GM18951 (cell line): Measurements from ENCODE around the gene GOLGA6L7.
"Not testable (repeated sequence)": the region's sequence is repeated elsewhere in the genome, so short reads cannot be mapped to it uniquely, and the experiment has no call there.

Source experiments
- POLR2A ChIP-seq: IDR thresholded peaks from 4 replicates; pipeline ENCODE4 v1.6.1; 2011; ENCODE audit warnings: mild to moderate bottlenecking; ENCODE audit not compliant: insufficient read length, insufficient read depth; ENCODE audit errors: extremely low read depth
- in situ Hi-C: fragments of 300-500 bp; cut with MboI; formaldehyde crosslinking; loops from one replicate; pipeline ENCODE4 v1.12.0; 2022; ENCODE audit warnings: low sequenced_read_pairs, mixed read lengths, inconsistent platforms; ENCODE audit not compliant: unreplicated experiment

Gene GOLGA6L7

DNA sequence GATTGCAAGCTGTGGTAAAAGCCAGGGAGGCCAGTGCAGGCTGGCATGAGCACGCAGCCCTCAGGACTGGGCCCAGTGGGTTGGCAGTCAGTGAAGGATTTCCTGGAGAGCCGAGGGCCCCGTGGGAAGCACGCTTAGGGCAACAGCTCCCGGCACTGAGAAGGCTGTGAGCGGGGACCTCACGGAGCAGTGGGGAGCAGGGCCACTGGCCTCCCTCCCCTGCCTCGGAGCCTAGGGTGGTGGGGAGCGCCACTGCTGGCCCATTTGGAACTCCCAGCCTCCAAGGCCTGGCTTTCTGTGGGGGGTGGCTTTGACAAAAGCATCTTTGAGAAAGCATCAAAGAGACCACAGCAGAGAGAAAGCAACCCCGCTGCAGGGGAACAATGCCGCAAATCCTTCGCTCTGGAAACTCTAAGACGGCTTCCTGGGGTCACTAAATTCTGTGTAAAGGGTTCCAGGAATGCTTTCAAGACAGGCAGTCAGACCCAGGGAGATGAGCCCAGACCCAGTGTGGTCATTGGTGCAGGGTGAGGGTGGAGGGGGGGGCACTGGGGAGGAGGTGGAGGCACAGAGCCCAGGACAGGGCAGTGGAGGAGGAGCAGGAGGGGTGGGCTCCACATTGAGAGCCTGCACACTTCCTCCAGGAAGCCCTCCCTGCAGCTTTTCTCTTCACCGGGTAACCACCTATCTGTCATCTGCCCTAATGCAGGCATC is 27.8 kb upstream of the GOLGA6L7 start:
- no peak for TF ChIP-seq POLR2A
- in situ Hi-C loops, result no loop called here

DNA sequence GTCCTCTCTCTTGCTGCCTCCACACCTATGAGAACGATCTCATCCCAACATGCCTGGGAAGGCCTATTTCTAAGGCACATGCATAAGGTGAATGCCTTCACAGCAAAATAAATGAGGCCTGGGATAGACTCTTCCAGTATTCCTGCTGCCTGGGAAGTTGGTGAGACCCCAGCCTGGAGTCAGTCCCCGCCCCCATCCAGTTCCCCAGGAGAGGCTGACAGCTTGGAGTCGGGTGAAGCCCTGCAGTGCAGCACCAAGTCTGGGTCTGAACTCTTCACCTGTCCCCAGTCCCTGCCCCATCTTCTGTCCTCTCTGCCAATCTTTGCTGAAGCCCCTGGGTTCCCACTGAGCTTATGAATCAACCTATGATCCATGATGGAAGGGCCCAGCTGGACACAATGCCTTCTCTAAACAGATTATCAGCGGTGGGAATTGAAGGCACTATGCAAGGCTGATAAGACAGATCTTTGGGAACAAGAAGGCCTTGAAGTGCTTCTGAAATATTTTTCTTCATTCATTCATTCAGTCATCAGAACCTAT is 27.1 kb upstream of the GOLGA6L7 start:
- no peak for TF ChIP-seq POLR2A
- in situ Hi-C loops, result no loop called here

DNA sequence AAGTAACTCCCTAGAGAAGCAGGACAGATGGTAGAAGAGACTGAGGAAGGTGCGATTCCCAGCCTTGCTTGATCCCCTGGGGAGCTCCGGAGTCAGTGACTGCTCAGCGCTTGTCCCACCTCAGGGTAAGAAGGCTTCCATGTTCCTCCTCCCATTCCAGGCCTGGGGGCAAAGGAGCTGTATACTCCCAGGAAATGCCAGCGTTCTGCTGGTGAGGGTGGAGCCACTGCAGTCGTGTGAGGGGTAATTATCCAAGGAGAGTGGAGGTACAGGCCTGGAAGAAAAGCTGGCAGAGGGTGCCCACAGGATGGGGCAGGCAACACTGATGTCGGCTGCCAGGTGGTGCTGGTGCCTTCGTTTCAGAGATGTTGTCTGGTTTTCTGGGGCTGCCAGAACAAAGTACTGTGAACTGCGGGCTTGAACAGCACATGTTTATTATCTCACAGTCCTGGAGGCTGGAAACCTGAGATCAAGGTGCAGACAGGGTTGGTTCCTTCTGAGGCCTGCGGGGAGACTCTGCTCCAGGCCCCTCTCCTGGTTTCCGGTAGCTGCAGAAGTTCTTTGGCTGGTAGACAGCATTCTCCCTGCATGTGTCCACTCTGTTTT is 25.2 kb upstream of the GOLGA6L7 start:
- TF ChIP-seq POLR2A, result no peak
- in situ Hi-C loops, result no loop called here

DNA sequence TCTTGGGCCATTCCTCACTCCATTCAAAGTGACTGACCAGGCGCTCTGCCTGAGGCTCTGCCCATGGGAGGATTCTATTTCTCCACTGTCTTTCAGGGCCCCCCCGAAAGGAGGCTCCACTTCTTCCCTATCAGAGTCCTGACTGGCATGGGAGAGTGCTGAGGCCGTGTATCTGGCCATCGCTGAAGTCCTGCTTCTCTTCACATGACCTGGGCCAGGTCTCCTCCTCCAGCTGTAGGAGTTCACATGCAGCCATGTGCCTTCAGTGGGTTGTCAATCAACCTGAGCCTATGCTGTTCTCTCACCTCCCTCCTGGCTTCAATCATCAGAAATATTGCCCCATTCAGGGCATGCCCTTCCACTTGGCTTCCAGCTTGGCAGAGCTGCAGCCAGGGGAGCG is 24.6 kb upstream of the GOLGA6L7 start:
- in situ Hi-C loops, result no loop called here
- no peak for TF ChIP-seq POLR2A

DNA sequence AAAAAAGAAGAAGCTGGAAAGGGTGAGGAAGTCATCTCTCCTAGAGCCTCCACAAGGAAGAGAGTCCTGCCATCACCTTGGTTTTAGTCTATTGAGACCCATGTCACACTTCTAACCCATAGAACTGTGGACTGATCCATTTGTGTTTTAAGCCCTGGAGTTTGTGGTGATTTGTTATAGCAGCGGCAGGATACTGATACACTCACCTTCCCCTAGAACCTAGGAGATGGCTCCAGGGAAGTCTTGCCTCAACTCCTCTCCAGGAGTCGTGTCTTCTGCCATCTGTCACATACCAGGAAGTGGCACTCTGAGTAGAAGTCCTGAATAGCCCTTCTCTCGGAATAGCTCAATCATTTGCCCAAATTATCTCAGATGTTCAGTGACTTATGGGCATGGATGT is 22.7 kb upstream of the GOLGA6L7 start:
- no peak for TF ChIP-seq POLR2A
- in situ Hi-C loops, result no loop called here

DNA sequence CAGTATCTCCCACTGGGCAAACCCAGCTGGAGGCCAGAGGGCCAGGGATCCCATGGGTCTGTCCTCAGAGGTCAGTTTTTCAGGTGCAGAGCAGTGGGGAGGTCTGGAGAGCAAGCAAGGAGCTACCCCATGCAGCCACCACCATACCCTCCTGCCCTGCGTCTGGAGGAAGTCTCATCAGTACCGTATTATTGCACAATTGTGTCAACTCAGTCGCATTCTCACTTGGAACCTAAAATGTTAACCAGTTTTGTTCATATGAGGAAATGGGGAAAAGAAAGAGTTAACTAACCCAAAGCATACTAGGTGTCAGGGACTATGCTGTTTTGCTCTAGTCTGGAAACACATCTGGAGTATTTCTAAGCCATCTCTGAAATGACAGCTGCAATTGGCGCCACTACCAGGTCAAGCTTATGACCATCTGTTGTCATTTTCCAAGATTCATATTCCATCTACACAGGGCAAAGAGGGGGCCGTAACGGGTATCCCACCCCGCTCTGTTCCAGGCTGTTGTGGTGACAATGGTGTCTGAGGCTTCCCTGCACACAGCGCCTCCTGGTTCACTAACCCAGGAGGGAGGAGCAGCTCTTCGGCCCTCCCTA is 20.4 kb upstream of the GOLGA6L7 start:
- TF ChIP-seq POLR2A, result no peak
- in situ Hi-C loops, result no loop called here

DNA sequence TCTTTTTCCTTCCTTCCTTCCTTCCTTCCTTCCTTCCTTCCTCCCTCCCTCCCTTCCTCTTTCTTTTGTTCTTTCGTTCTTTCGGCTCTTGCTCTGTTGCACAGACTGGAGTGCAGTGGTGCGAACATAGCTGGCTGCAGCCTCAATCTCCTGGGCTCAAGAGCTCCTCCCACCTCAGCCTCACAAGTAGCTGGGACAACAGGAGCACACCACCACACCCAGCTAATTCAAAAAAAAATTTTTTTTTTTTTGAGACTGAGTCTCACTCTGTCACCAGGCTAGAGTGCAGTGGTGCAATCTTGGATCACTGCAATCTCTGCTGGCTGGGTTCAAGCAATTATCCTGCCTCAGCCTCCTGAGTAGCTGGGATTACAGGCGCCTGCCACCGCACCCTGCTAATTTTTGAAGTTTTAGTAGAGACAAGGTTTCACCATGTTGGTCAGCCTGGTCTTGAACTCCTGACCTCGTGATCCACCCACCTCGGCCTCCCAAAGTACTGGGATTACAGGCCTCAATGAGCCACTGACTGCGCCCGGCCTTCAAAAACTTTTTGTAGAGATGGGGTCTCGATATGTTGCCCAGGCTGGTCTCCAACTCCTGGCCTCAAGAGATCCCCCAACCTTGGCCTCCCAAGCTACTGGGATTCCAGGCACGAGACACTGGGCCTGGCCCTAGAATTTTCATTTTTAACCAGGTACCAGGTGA is 13.3 kb upstream of the GOLGA6L7 start:
- in situ Hi-C loops, result not testable (repeated sequence)

DNA sequence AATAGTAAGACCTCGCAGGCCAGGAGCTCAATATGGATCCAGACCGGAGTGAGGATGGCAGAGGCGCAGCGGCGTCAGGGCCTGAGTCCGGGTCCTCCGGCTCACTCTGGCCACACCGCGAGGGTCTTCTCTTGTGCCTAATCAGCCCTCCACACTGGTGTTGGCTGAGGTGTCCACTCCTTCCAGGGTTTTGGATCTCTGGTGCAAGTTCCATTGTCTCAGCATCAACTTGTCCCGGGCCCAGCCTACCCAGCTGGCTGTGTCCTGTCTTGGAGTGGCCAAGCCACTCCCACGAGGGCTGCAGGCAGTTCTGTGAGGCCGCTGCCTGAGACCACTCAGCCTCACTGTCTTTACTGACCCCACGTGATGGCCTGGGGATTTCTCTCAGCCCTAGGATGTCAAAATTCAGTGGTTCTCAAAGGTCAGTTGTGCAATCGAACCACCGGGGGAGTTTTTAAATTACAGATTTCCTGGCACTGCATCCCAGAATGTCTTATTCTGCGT is 12.6 kb upstream of the GOLGA6L7 start:
- in situ Hi-C loops, result no loop called here
- TF ChIP-seq POLR2A, result no peak

DNA sequence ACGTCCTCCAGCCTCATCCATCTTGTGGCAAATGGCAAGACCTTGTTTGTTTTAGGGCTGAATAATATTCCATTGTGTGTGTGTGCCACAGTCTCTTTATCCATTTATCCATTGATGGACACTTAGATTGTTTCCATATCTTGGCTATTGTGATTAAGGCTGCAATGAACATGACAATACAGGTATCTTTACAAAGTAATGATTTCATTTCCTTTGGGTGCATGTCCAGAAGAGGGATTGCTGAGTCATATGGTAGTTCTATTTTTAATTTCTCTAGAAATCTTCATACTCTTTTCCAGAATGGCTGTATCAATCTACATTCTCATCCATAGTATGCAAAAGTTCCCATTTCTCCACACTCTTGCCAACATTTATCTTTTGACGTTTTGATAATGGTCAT is 6.1 kb upstream of the GOLGA6L7 start:
- in situ Hi-C loops, result not testable (repeated sequence)

DNA sequence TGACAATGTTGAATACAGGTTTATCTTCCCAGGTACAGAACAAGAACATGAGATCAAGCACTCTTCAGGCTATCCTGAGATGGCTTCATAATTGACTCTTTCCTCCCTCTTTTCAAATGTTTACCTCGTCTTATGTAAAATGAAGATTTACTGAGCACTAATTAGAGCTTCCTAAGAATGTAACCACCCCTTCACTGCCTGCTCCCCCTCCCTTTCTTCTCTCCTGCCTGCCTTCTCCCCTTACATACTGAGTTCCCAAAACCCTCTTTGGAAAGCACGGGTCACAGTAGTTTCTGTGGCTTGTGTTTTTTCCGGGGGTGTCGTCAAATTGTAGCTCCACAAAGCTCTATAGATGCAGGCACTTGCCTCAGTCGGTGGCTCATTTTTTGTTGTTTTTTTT is 5.2 kb upstream of the GOLGA6L7 start:
- in situ Hi-C loops, result not testable (repeated sequence)

DNA sequence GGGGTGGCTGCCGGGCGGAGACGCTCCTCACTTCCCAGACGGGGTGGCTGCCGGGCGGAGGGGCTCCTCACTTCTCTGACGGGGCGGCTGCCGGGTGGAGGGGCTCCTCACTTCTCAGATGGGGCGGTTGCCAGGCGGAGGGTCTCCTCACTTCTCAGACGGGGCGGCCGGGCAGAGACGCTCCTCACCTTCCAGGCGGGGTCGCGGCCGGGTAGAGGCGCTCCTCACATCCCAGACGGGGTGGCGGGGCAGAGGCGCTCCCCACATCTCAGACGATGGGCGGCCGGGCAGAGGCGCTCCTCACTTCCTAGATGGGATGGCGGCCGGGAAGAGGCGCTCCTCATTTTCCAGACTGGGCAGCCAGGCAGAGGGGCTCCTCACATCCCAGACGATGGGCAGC is 1.3 kb upstream of the GOLGA6L7 start:
- in situ Hi-C loops, result not testable (repeated sequence)

DNA sequence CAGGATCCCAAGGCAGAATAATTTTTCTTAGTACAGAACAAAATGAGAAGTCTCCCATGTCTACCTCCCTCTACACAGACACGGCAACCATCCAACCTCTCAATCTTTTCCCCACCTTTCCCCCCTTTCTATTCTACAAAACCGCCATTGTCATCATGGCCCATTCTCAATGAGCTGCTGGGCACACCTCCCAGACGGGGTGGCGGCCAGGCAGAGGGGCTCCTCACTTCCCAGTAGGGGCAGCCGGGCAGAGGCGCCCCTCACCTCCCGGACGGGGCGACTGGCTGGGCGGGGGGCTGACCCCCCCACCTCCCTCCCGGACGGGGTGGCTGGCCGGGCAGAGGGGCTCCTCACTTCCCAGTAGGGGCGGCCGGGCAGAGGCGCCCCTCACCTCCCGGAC is 827 bp upstream of the GOLGA6L7 start:
- in situ Hi-C loops, result not testable (repeated sequence)

DNA sequence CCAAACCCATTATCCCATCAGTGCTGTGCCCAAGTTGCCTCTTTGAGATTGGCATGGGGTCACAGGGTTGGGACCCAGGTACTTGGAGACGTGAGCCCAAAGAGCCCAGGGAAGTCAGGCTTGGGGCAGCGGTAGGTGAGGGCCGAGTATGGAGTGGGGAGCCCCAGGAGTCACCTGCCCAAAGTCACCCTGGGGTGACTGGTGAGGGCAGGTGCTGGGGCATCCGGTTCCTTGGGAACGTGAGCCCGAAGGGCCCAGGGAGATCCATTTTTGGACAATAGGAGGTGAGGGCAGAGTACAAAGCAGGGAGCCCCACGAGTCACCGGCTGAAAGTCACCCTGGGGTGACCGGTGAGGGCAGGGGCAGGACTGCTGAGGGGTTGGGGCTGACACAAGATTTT is 485 bp downstream of the GOLGA6L7 start:
- in situ Hi-C loops, result not testable (repeated sequence)

DNA sequence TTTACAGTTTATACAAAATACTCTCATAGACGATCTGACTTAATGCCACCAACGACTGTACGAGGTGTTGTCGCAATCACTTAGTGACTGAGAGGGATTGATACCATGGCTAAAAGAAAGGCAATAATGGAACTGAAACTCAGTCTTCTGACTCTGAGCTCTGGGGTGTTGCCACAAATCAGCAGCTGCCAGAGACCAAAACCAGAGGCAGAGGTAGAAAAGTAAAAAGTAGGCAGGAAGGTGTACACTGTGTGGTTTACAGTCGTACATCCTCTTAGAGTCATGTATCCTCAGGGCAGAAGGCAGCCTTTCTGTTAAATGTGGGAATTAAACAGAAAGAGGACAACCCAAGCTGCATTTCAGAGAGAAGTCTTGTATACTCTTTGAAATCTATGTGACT is 1.2 kb downstream of the GOLGA6L7 start:
- in situ Hi-C loops, result not testable (repeated sequence)

DNA sequence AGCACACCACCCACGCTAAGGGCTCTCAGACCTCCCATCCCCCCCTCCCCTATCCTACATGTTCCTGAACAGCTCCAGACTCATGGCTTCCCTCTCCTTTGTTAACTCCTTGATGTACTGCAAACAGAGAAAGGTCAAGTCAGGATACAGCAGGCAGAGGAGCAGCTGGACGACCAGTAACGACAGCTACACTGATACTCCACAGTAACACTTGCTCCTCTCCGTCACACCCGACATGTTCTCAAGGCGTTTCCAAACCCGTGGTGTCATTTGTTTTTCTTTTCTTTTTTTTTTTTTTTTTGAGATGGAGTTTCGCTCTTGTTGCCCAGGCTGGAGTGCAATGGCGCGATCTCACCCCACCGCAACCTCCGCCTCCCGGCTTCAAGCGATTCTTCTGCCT is 4.3 kb downstream of the GOLGA6L7 start:
- in situ Hi-C loops, result not testable (repeated sequence)

DNA sequence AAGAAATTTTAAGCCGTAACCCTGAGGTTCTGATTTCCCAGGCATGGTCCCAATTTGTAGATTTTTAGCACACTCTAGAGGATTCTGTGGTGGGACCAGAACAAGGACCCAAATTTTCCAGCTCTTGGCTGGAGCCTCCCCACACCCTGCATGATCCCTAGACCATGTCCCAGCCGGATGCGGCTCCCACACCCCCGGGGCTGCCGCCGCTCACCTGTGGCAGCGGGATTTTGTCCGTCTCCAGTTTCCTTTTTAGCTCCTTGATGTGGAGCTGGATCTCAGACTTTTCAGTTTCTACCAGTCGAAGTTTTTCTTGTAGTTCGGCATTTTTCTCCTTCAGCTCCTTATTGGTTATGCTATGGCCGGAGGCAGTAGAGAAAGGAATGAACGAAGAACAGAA is 4.9 kb downstream of the GOLGA6L7 start:
- in situ Hi-C loops, result not testable (repeated sequence)

DNA sequence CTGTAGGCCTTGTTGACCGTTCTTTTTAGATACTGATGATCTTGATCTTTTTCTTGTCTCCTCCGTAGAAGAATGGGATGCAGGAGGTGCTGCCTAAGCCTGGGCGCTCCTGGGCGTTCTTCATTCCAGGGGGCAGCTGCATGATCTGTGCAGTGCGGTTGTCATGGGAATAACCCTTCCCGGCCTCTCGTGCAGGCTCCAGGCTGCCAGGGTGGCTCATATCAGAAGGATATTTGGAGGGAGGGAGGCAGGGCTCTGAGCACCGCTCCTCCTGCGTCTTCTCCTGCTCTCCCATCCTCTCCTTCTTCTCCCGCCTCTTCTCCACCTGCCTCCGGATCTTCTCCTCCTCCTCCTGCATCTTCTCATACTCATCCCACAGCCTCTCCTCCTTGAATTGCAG is 6.2 kb downstream of the GOLGA6L7 start:
- in situ Hi-C loops, result not testable (repeated sequence)

DNA sequence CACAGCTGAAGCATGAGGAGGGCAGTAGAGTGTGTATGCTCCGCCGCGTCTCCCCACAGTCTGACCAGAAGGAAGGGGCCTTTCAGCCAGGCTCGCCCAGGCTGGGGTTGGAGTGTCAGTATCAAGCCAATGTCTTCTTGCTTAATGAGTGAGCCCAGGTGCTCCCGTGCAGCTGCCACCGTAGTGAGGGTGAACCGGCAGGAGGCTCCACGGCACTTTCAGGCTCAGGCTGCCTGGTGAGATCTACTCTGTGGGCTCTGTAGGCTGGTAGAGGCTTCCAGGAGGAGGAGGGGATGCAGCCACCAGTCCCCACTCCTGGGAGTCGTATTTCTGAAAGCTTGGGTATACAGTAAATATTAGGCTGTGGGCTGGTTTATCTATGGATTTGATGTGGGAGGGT is 8.2 kb downstream of the GOLGA6L7 start:
- in situ Hi-C loops, result not testable (repeated sequence)

DNA sequence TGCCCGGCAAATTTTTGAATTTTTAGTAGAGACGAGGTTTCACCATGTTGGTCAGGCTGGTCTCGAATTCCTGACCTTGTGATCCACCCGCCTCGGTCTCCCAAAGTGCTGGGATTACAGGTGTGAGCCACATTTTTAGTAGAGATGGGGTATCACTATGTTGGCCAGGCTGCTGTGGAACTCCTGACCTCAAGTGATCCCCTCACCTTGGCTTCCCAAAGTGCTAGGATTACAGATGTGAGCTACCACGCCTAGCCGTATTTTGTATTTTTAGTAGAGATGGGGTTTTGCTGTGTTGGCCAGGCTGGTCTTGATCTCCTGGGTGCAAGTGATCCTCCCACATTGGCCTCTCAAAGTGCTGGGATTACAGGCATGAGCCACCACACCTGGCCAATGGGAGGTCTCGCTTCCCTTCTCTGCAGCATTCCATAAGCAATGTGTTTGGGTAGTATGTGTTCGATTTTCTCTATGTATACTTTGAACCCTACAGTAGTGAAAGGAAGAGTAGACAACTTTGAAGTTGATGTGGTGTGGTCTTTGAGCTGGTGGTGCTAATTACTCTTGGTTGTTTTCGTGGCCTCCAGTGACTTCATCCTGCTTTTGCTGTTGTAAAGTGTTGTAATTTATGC is 13.4 kb downstream of the GOLGA6L7 start:
- in situ Hi-C loops, result not testable (repeated sequence)
